Measurements from ENCODE around the gene MEGF10. TPM values are rescaled to one million over a fixed set of nuclear protein-coding genes. Genes with fewer than 3 reads are reported as not detected.

MEGF10 gene
- total and polyA plus RNA-seq, 10 of the 15 experiments (the other 5 are each of a cell fraction or from before 2014, with no cell fraction given) = 0.03 to 0.21 (median 0.05) TPM; not detected in 5

GRCh38 chr5:127433526-127433925, 142.9 kb downstream of the MEGF10 start:
- H3K27me3 ChIP-seq (replicated peaks in 1 of 2; ENCODE audit: control insufficient read depth in 2 of 2, insufficient read depth in 2 of 2, low read length in 1 of 2) = no peaks in the 10 kb centered on the region
- H3K4me1 ChIP-seq (ENCODE audit: control insufficient read depth, insufficient read depth, low read length) = no peaks in the 10 kb centered on the region
- in situ Hi-C loops (cut with MboI) = no loop called here
- ChIA-PET POLR2A (no interaction called here), CTCF (no interaction called here), SMC1A (ENCODE audit: uncharacterized antibody, unreplicated experiment) (interaction anchor here (1.8 kb wide), 1 partner anchor 9 kb away, joined by 5 read pairs; no protein-coding TSS in a partner anchor), RAD21 (ENCODE audit: unreplicated experiment) (no interaction called here)
- no peak overlapping the region for H2AFZ ChIP-seq (ENCODE audit: control insufficient read depth, low read depth, low read length)
- no peak overlapping the region for H3K9ac ChIP-seq (ENCODE audit: control insufficient read depth, insufficient read depth, low read length)
- no peaks in the 10 kb centered on the region for H3K79me2 ChIP-seq (ENCODE audit: control insufficient read depth, insufficient read depth, low read length)
- ATAC-seq = no peak
- no TSS peak for BruUV-seq (replicated peaks)
- no peak for FAIRE-seq
- H3K36me3 ChIP-seq (ENCODE audit: control insufficient read depth in 2 of 2, insufficient read depth in 2 of 2, low read length in 1 of 2) = no peaks in the 10 kb centered on the region
- H3K27ac ChIP-seq (ENCODE audit: control insufficient read depth, insufficient read depth) = no peak overlapping the region
- H3K4me3 ChIP-seq = no peak overlapping the region
- no peak for DNase-seq (ENCODE audit: low read depth, low spot score)
- no peaks in the 10 kb centered on the region for H3K9me3 ChIP-seq (replicated peaks; ENCODE audit: control insufficient read depth, insufficient read depth, low read length)
- WGBS (ENCODE audit: insufficient coverage, insufficient replicate concordance, low lambda C conversion rate, missing lambda C conversion rate) = 47% methylated on average over 2 of the region's 2 CpGs
- intact Hi-C loops (cut with micrococcal nuclease; ENCODE audit: unreplicated experiment) = no loop called here
- H4K20me1 ChIP-seq (ENCODE audit: control insufficient read depth, insufficient read depth) = no peaks in the 10 kb centered on the region
- H3K4me2 ChIP-seq (ENCODE audit: control insufficient read depth, insufficient read depth) = no peak overlapping the region
- TF ChIP-seq RELA (IDR thresholded peaks at IDR 0.05; ENCODE audit: borderline replicate concordance, partially characterized antibody) (no peak), SMC3 (IDR thresholded peaks at IDR 0.05; ENCODE audit: borderline replicate concordance, low read length) (no peak), HDGF (IDR thresholded peaks at IDR 0.05) (no peak), WRNIP1 (IDR thresholded peaks at IDR 0.05; ENCODE audit: borderline replicate concordance, low read depth, low read length) (no peak), MAX (IDR thresholded peaks at IDR 0.05; ENCODE audit: low read depth, low read length) (no peak), ESRRA (IDR thresholded peaks at IDR 0.05; ENCODE audit: low read length) (no peak), GATAD2B (conservative IDR thresholded peaks at IDR 0.05; ENCODE audit: low read depth) (no peak)
- TF ChIP-seq, protein P1, sequence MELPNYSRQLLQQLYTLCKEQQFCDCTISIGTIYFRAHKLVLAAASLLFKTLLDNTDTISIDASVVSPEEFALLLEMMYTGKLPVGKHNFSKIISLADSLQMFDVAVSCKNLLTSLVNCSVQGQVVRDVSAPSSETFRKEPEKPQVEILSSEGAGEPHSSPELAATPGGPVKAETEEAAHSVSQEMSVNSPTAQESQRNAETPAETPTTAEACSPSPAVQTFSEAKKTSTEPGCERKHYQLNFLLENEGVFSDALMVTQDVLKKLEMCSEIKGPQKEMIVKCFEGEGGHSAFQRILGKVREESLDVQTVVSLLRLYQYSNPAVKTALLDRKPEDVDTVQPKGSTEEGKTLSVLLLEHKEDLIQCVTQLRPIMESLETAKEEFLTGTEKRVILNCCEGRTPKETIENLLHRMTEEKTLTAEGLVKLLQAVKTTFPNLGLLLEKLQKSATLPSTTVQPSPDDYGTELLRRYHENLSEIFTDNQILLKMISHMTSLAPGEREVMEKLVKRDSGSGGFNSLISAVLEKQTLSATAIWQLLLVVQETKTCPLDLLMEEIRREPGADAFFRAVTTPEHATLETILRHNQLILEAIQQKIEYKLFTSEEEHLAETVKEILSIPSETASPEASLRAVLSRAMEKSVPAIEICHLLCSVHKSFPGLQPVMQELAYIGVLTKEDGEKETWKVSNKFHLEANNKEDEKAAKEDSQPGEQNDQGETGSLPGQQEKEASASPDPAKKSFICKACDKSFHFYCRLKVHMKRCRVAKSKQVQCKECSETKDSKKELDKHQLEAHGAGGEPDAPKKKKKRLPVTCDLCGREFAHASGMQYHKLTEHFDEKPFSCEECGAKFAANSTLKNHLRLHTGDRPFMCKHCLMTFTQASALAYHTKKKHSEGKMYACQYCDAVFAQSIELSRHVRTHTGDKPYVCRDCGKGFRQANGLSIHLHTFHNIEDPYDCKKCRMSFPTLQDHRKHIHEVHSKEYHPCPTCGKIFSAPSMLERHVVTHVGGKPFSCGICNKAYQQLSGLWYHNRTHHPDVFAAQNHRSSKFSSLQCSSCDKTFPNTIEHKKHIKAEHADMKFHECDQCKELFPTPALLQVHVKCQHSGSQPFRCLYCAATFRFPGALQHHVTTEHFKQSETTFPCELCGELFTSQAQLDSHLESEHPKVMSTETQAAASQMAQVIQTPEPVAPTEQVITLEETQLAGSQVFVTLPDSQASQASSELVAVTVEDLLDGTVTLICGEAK (IDR thresholded peaks at IDR 0.05; ENCODE audit: borderline replicate concordance) = no peak
- TF ChIP-seq, protein P2, sequence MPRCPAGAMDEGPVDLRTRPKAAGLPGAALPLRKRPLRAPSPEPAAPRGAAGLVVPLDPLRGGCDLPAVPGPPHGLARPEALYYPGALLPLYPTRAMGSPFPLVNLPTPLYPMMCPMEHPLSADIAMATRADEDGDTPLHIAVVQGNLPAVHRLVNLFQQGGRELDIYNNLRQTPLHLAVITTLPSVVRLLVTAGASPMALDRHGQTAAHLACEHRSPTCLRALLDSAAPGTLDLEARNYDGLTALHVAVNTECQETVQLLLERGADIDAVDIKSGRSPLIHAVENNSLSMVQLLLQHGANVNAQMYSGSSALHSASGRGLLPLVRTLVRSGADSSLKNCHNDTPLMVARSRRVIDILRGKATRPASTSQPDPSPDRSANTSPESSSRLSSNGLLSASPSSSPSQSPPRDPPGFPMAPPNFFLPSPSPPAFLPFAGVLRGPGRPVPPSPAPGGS (IDR thresholded peaks at IDR 0.05; ENCODE audit: borderline replicate concordance, insufficient read depth, low read depth, low read length, poor library complexity, severe bottlenecking) = no peak
- TF ChIP-seq, protein P3, sequence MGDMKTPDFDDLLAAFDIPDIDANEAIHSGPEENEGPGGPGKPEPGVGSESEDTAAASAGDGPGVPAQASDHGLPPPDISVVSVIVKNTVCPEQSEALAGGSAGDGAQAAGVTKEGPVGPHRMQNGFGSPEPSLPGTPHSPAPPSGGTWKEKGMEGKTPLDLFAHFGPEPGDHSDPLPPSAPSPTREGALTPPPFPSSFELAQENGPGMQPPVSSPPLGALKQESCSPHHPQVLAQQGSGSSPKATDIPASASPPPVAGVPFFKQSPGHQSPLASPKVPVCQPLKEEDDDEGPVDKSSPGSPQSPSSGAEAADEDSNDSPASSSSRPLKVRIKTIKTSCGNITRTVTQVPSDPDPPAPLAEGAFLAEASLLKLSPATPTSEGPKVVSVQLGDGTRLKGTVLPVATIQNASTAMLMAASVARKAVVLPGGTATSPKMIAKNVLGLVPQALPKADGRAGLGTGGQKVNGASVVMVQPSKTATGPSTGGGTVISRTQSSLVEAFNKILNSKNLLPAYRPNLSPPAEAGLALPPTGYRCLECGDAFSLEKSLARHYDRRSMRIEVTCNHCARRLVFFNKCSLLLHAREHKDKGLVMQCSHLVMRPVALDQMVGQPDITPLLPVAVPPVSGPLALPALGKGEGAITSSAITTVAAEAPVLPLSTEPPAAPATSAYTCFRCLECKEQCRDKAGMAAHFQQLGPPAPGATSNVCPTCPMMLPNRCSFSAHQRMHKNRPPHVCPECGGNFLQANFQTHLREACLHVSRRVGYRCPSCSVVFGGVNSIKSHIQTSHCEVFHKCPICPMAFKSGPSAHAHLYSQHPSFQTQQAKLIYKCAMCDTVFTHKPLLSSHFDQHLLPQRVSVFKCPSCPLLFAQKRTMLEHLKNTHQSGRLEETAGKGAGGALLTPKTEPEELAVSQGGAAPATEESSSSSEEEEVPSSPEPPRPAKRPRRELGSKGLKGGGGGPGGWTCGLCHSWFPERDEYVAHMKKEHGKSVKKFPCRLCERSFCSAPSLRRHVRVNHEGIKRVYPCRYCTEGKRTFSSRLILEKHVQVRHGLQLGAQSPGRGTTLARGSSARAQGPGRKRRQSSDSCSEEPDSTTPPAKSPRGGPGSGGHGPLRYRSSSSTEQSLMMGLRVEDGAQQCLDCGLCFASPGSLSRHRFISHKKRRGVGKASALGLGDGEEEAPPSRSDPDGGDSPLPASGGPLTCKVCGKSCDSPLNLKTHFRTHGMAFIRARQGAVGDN (IDR thresholded peaks at IDR 0.05) = no peak
- TF ChIP-seq, protein P4, sequence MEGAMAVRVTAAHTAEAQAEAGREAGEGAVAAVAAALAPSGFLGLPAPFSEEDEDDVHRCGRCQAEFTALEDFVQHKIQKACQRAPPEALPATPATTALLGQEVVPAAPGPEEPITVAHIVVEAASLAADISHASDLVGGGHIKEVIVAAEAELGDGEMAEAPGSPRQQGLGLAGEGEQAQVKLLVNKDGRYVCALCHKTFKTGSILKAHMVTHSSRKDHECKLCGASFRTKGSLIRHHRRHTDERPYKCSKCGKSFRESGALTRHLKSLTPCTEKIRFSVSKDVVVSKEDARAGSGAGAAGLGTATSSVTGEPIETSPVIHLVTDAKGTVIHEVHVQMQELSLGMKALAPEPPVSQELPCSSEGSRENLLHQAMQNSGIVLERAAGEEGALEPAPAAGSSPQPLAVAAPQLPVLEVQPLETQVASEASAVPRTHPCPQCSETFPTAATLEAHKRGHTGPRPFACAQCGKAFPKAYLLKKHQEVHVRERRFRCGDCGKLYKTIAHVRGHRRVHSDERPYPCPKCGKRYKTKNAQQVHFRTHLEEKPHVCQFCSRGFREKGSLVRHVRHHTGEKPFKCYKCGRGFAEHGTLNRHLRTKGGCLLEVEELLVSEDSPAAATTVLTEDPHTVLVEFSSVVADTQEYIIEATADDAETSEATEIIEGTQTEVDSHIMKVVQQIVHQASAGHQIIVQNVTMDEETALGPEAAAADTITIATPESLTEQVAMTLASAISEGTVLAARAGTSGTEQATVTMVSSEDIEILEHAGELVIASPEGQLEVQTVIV (IDR thresholded peaks at IDR 0.05; ENCODE audit: borderline replicate concordance, partially characterized antibody) = no peak
